Measurements from ENCODE around the gene MARCO. TPM values are rescaled to one million over a fixed set of nuclear protein-coding genes. Genes with fewer than 3 reads are reported as not detected.

MARCO gene
- total RNA-seq, 1 donor from 2014 or later = 0.33 TPM

Other genes starting within 250 kb of the MARCO start
- gene EN1, start 94.5 kb upstream of the MARCO start, total RNA-seq = not detected in 2 replicates
- gene C1QL2, start 216.6 kb downstream of the MARCO start, total RNA-seq = not detected in 2 replicates

All from kidney epithelial cell (primary cell).